GM12891 (cell line): ENCODE data around the gene RSBN1. TPM values are rescaled to one million over a fixed set of nuclear protein-coding genes. Genes with fewer than 3 reads are reported as not detected.
A peak's percentile ranks its signal among the peaks of the same experiment; 100 is the strongest.

Experiments
- DNase-seq: peaks from one replicate; pipeline ENCODE4 v3.0.0; 2011; ENCODE audit warnings: low spot score; ENCODE audit not compliant: insufficient read length
- FAIRE-seq: peaks from 2 replicates; lab custom pipeline; 2011; peaks lifted over from hg19 to GRCh38; lab: Jason Lieb, UNC
- PAX5 ChIP-seq: IDR thresholded peaks from 2 replicates; pipeline ENCODE4 v1.6.1; 2011; ENCODE audit warnings: low read length, moderate library complexity, mild to moderate bottlenecking; ENCODE audit not compliant: insufficient read depth, severe bottlenecking
- POLR2A ChIP-seq: IDR thresholded peaks from 2 replicates; pipeline ENCODE4 v1.6.1; 2011; ENCODE audit warnings: low read depth, low read length, control low read depth
- POLR2AphosphoS5 ChIP-seq: IDR thresholded peaks from 2 replicates; pipeline ENCODE4 v1.6.1; 2011; ENCODE audit warnings: low read depth, low read length, control low read depth
- POU2F2 ChIP-seq: IDR thresholded peaks from 2 replicates; pipeline ENCODE4 v1.6.1; 2011; ENCODE audit warnings: low read depth, mild to moderate bottlenecking, control low read depth, low read length, moderate library complexity
- SPI1 ChIP-seq: IDR thresholded peaks from 2 replicates; pipeline ENCODE4 v1.6.1; 2011; ENCODE audit warnings: low read depth, low read length, control low read depth
- TAF1 ChIP-seq: IDR thresholded peaks from 2 replicates; pipeline ENCODE4 v1.6.1; 2011; ENCODE audit warnings: low read depth, low read length, control low read depth
- polyA plus RNA-seq: library from polyadenylated mRNA; unstranded; fragments of >200 nt; gene quantifications from one replicate; pipeline ENCODE4 v1.2.1, GENCODE V29; 2012; ENCODE audit warnings: low read depth, missing spikeins, inconsistent platforms; ENCODE audit not compliant: missing spikeins

The RSBN1 gene
- 7.6 TPM for polyA plus RNA-seq

- DNase-seq (peak; percentile 84), FAIRE-seq (peak; percentile 97)
- TF ChIP-seq PAX5 (peak; percentile 89), TAF1 (peak; percentile 95), POLR2AphosphoS5 (peak; percentile 32; the same call in 1 of the 2 replicates), SPI1 (no peak), POLR2A (peak; percentile 56)
Observed at GRCh38 chr1:113811888-113812660, at the start of gene RSBN1. RSBN1 (minus strand) TSS chr1:113812476; CDS start chr1:113812412, 64 bp downstream.

DNA sequence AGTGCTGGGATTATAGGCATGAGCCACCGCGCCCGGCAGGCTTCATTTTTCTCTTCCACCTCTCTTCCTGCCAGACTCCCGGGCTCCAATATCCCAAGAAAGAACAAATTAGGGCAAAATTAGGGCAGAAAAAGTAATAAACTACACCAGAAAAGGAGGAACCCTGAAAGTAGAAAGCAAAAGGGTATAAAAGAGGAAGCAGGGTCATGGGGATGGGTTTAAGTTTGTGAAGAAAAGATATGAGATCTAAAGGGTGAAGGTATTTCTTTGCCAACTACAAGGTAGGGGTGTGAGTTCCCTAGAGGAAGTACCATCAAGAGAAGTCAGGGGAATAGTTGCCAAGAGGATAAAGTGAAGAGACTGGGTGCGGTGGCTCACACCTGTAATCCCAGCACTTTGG is 49.4 kb upstream of the RSBN1 start:
- no peak for TF ChIP-seq POLR2AphosphoS5
- peak; percentile 69 for TF ChIP-seq SPI1
- FAIRE-seq (no peak), DNase-seq (no peak)

GRCh38 chr1:113860891-113861290 is 48.6 kb upstream of the RSBN1 start:
- DNase-seq (no peak), FAIRE-seq (no peak)
- no peak for TF ChIP-seq POU2F2
- TF ChIP-seq POLR2A = no peak
- no peak for TF ChIP-seq POLR2AphosphoS5
- no peak for TF ChIP-seq SPI1
- TF ChIP-seq TAF1 = no peak
- TF ChIP-seq PAX5 = no peak

DNA sequence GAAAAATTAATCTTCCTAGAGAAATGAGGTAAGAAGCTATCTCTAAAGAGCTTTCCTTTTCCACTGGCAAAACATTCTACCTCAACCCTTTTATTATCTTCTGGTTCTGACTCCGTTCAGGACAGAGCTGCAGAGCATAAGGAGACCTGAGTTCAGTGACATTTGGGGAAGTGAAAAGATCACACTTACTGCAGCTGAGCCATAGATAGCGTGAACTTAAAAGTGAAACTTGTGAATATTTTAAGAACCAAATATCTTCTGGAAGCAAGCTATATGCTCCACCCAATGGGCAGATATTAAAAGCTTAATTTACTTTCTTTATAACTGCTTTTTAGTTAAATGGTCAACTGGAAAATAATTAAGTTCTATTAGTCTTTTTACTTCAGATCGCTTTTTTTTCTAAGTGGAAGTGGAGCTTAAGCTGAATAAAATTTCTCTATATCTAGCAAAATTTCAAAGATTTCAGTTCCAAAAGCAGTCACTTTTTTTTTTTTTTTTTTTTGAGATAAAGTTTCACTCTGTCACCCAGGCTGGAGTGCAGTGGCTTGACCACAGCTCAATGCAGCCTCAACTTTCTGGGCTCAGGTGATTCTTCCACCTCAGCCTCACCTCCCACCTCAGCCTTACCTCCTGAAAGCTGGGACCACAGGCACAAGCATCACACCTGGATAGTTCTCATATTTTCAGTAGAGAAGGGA is 47.4 kb upstream of the RSBN1 start:
- no peak for DNase-seq
- FAIRE-seq = peak; percentile 59
- TF ChIP-seq SPI1 (peak; percentile 99), POLR2AphosphoS5 (no peak)

DNA sequence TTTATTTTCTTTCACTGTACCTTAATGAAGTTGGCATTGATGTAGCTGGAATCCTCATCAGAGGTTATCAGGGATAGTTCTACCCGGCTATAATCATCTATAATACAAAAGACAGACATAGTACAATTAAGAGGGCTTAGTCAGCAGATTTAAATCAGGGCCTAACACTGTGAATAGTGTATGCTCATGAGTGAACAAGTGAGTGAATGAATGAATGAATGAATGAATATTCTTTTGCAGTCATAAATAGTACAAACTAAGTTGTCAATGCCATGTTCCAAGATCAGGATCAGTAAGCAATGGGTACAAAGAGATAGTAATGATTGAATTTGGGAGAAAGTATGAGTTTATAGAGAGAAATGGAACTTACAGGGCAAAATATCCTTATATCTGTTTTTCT is 46.7 kb upstream of the RSBN1 start:
- no peak for DNase-seq
- no peak for FAIRE-seq
- TF ChIP-seq TAF1 (no peak), PAX5 (no peak), POU2F2 (no peak), POLR2A (no peak), SPI1 (no peak), POLR2AphosphoS5 (no peak)

GRCh38 chr1:113858418-113858817 is 46.1 kb upstream of the RSBN1 start:
- FAIRE-seq = no peak
- TF ChIP-seq POLR2A = no peak
- TF ChIP-seq TAF1 = no peak
- TF ChIP-seq POU2F2 = no peak
- TF ChIP-seq SPI1 = peak; percentile 92
- no peak for TF ChIP-seq PAX5
- TF ChIP-seq POLR2AphosphoS5 = no peak
- DNase-seq = no peak

GRCh38 chr1:113857776-113858175 is 45.5 kb upstream of the RSBN1 start:
- DNase-seq (no peak), FAIRE-seq (no peak)
- no peak for TF ChIP-seq TAF1
- TF ChIP-seq POU2F2 = no peak
- TF ChIP-seq POLR2A = no peak
- TF ChIP-seq PAX5 = no peak
- no peak for TF ChIP-seq POLR2AphosphoS5
- no peak for TF ChIP-seq SPI1

GRCh38 chr1:113856401-113856790 is 44.1 kb upstream of the RSBN1 start:
- no peak for FAIRE-seq
- TF ChIP-seq SPI1 (no peak), POLR2A (no peak), PAX5 (no peak), TAF1 (no peak), POLR2AphosphoS5 (no peak)
- DNase-seq = no peak

DNA sequence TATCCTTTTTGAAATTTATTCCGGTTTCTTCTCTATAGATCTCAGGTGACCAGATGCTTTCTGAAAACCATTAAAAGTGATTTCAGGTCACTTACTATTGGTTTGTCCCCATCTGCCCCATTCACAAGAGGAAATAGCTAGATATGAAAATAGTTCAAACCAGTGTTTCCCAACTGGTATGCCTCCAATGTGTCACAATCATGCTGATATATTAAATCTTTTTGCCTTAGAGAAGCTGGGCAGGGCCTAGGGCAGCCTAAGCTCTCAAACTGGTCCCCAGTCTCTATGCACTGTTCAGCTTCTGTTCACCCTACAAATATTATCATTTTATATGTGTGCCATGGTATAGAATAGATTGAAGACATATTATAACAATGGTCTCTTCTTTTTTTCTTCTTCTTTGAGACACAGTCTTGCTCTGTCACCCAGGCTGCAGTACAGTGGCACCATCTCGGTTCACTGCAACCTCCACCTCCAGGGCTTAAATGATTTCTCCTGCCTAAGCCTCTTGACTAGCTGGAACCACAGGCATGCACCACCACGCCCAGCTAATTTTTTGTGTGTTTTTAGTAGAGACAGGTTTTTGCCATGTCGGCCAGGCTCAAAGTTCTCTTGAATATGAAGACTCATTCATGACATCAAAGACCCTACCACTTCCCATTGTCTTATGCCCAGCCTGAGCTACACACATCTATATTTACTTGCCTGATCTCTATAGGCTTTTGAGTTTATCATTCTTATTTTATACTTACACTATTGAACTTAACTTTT is 43.5 kb upstream of the RSBN1 start:
- FAIRE-seq = no peak
- no peak for DNase-seq
- TF ChIP-seq PAX5 = no peak
- TF ChIP-seq SPI1 = no peak
- no peak for TF ChIP-seq POU2F2
- no peak for TF ChIP-seq POLR2AphosphoS5
- no peak for TF ChIP-seq TAF1
- no peak for TF ChIP-seq POLR2A
